K562 (cell line): Measurements from ENCODE around the gene HMGA1. TPM values are rescaled to one million over a fixed set of nuclear protein-coding genes. Genes with fewer than 3 reads are reported as not detected.
A peak's percentile ranks its signal among the peaks of the same experiment; 100 is the strongest.

Source experiments
- BCL6 ChIP-seq: fragments of 250-450 bp; sonication (Bioruptor Pico); IDR thresholded peaks from 2 replicates; pipeline ENCODE4 v1.4.0; 2020
- BMI1 ChIP-seq: fragments of 150-350 bp; IDR thresholded peaks from 2 replicates; pipeline ENCODE4 v1.6.1; 2014; ENCODE audit warnings: low read length
- CCAR2 ChIP-seq: fragments of 200-400 bp; formaldehyde crosslinking; IDR thresholded peaks from 2 replicates; pipeline ENCODE4 v1.6.1; 2017; ENCODE audit warnings: mild to moderate bottlenecking, low read depth, low read length
- E2F8 ChIP-seq: fragments of 450-650 bp; IDR thresholded peaks from 2 replicates; pipeline ENCODE4 v1.7.1; 2018; ENCODE audit warnings: mild to moderate bottlenecking, low read depth; ENCODE audit not compliant: partially characterized antibody
- ETV6 ChIP-seq, 3 experiments: fragments of 150-350 bp in 1 of 3; sonication (generic) in 1 of 3; formaldehyde crosslinking in 1 of 3; IDR thresholded peaks; 2 replicates each; pipeline versions ENCODE4 v1.6.1 to v1.8.0; 2014 to 2022; ENCODE audit warnings: borderline replicate concordance in 2 of 3, low read depth in 2 of 3, antibody characterized with exemption in 1 of 3, low read length in 1 of 3, mild to moderate bottlenecking in 1 of 3, missing genetic modification reagents in 1 of 3
- GTF2F1 ChIP-seq: IDR thresholded peaks from 2 replicates; pipeline ENCODE4 v1.6.1; 2011; ENCODE audit warnings: low read depth, low read length, improper control_type of control experiment
- HNRNPL ChIP-seq: fragments of 200-400 bp; formaldehyde crosslinking; IDR thresholded peaks from 2 replicates; pipeline ENCODE4 v1.6.1; 2017; ENCODE audit warnings: low read depth, mild to moderate bottlenecking, low read length
- HNRNPLL ChIP-seq: fragments of 200-400 bp; formaldehyde crosslinking; IDR thresholded peaks from 2 replicates; pipeline ENCODE4 v1.6.1; 2017; ENCODE audit warnings: low read length, low read depth, mild to moderate bottlenecking; ENCODE audit not compliant: poor library complexity, severe bottlenecking
- L3MBTL2 ChIP-seq: fragments of 450-650 bp; IDR thresholded peaks from 2 replicates; pipeline ENCODE4 v1.6.1; 2016; ENCODE audit warnings: mild to moderate bottlenecking, moderate library complexity
- LEF1 ChIP-seq: fragments of 450-650 bp; IDR thresholded peaks from 2 replicates; pipeline ENCODE4 v1.6.1; 2016; ENCODE audit warnings: mild to moderate bottlenecking
- NEUROD1 ChIP-seq: fragments of 150-350 bp; IDR thresholded peaks from 2 replicates; pipeline ENCODE4 v1.6.1; 2014; ENCODE audit warnings: borderline replicate concordance, low read length, low read depth; ENCODE audit not compliant: partially characterized antibody
- NFRKB ChIP-seq: fragments of 450-650 bp; IDR thresholded peaks from 2 replicates; pipeline ENCODE4 v1.6.1; 2016; ENCODE audit warnings: low read depth
- SUPT5H ChIP-seq: fragments of 450-650 bp; IDR thresholded peaks from 2 replicates; pipeline ENCODE4 v1.6.1; 2016
- TGIF2 ChIP-seq: sonication (generic); formaldehyde crosslinking; IDR thresholded peaks from 2 replicates; pipeline ENCODE4 v1.8.1; 2022; ENCODE audit warnings: mild to moderate bottlenecking, missing genetic modification reagents, moderate library complexity
- U2AF1 ChIP-seq: fragments of 200-400 bp; formaldehyde crosslinking; optimal IDR thresholded peaks from 2 replicates; pipeline ENCODE3; 2017; ENCODE audit warnings: mild to moderate bottlenecking, low read depth, low read length, moderate library complexity
- polyA plus RNA-seq, 8 experiments: library from polyadenylated mRNA; depleted of rRNA in 4 of 8; stranded (reverse) in 5 of 8; unstranded in 3 of 8; fragments of >200 nt; fragmentation: Nextera tagmentation in 2 of 8; fragmentation: Illumina TruSeq in 1 of 8; extraction: Ambion mirVana in 2 of 8; extraction: Trizol in 1 of 8; gene quantifications; 2 replicates each; pipeline versions ENCODE4 v1.2.1 to v1.2.3, GENCODE V29; 2011 to 2014; ENCODE audit warnings: inconsistent platforms in 1 of 8, missing spikeins in 1 of 8
- total RNA-seq, 7 experiments: library from RNA; depleted of rRNA in 6 of 7; stranded (reverse); fragments of >200 nt in 6 of 7; fragmentation: Illumina TruSeq in 2 of 7; extraction: Trizol in 2 of 7; gene quantifications; 2 replicates each; pipeline versions ENCODE4 v1.2.1 to v1.2.3, GENCODE V29; 2011 to 2021; ENCODE audit warnings: low replicate concordance in 1 of 7
- TF ChIP-seq, protein P1 (sequence below): fragments of 450-650 bp; formaldehyde crosslinking; conservative IDR thresholded peaks from 2 replicates; pipeline ENCODE4 v1.4.0; 2022; ENCODE audit warnings: mild to moderate bottlenecking, missing genetic modification characterization
- TF ChIP-seq, protein P2 (sequence below): sonication (generic); formaldehyde crosslinking; IDR thresholded peaks from 2 replicates; pipeline ENCODE4 v1.8.1; 2023; ENCODE audit warnings: mild to moderate bottlenecking, missing genetic modification reagents
- TF ChIP-seq, protein P3 (sequence below): fragments of 450-650 bp; formaldehyde crosslinking; IDR thresholded peaks from 2 replicates; pipeline ENCODE4 v1.4.0; 2020; ENCODE audit warnings: mild to moderate bottlenecking, moderate library complexity

Gene HMGA1
- total and polyA plus RNA-seq, 9 of the 15 experiments (the other 6 are each of a cell fraction or from before 2014, with no cell fraction given): 27.8 to 1,947 (median 594) TPM

- TF ChIP-seq ETV6 (IDR thresholded peaks at IDR 0.05; ENCODE audit: borderline replicate concordance in 1 of 2, low read depth in 2 of 2, low read length in 1 of 2) (0 out of 4 replicates have a peak, but pooled peaks of 1 of the 2 experiments have one; percentile 13), ETV6 (CRISPR knock-in tag; IDR thresholded peaks at IDR 0.05; ENCODE audit: borderline replicate concordance) (no peak), L3MBTL2 (no peak), E2F8 (peak; percentile 72), NFRKB (no peak), HNRNPL (0 out of 2 replicates have a peak, but pooled peaks have one; percentile 67), GTF2F1 (no peak), TGIF2 (CRISPR knock-in tag) (no peak), U2AF1 (no peak), SUPT5H (peak; percentile 98), HNRNPLL (no peak), NEUROD1 (no peak), BCL6 (CRISPR knock-in tag) (no peak), BMI1 (no peak), LEF1 (0 out of 2 replicates have a peak, but pooled peaks have one; percentile 40), CCAR2 (no peak)
- TF ChIP-seq, protein P1, sequence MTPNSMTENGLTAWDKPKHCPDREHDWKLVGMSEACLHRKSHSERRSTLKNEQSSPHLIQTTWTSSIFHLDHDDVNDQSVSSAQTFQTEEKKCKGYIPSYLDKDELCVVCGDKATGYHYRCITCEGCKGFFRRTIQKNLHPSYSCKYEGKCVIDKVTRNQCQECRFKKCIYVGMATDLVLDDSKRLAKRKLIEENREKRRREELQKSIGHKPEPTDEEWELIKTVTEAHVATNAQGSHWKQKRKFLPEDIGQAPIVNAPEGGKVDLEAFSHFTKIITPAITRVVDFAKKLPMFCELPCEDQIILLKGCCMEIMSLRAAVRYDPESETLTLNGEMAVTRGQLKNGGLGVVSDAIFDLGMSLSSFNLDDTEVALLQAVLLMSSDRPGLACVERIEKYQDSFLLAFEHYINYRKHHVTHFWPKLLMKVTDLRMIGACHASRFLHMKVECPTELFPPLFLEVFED: peak; percentile 93
- TF ChIP-seq, protein P2, sequence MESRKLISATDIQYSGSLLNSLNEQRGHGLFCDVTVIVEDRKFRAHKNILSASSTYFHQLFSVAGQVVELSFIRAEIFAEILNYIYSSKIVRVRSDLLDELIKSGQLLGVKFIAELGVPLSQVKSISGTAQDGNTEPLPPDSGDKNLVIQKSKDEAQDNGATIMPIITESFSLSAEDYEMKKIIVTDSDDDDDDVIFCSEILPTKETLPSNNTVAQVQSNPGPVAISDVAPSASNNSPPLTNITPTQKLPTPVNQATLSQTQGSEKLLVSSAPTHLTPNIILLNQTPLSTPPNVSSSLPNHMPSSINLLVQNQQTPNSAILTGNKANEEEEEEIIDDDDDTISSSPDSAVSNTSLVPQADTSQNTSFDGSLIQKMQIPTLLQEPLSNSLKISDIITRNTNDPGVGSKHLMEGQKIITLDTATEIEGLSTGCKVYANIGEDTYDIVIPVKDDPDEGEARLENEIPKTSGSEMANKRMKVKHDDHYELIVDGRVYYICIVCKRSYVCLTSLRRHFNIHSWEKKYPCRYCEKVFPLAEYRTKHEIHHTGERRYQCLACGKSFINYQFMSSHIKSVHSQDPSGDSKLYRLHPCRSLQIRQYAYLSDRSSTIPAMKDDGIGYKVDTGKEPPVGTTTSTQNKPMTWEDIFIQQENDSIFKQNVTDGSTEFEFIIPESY: 0 out of 2 replicates have a peak, but pooled peaks have one; percentile 32
- TF ChIP-seq, protein P3, sequence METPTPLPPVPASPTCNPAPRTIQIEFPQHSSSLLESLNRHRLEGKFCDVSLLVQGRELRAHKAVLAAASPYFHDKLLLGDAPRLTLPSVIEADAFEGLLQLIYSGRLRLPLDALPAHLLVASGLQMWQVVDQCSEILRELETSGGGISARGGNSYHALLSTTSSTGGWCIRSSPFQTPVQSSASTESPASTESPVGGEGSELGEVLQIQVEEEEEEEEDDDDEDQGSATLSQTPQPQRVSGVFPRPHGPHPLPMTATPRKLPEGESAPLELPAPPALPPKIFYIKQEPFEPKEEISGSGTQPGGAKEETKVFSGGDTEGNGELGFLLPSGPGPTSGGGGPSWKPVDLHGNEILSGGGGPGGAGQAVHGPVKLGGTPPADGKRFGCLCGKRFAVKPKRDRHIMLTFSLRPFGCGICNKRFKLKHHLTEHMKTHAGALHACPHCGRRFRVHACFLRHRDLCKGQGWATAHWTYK (CRISPR knock-in tag): no peak
These were observed 10.1 kb downstream of the HMGA1 start (continued) for GRCh38 chr6:34246563-34247391.
